HG03565 (cell line): ENCODE results near the gene LSS.
"Not testable (repeated sequence)": the region's sequence is repeated elsewhere in the genome, so short reads cannot be mapped to it uniquely, and the experiment has no call there.

ENCODE experiments used
- ATAC-seq: cut with Tn5 transposase; IDR thresholded peaks from one replicate; pipeline ENCODE4 v1.9.1; 2021; ENCODE audit warnings: mild to moderate bottlenecking, moderate library complexity; ENCODE audit not compliant: unreplicated experiment

Gene LSS

DNA sequence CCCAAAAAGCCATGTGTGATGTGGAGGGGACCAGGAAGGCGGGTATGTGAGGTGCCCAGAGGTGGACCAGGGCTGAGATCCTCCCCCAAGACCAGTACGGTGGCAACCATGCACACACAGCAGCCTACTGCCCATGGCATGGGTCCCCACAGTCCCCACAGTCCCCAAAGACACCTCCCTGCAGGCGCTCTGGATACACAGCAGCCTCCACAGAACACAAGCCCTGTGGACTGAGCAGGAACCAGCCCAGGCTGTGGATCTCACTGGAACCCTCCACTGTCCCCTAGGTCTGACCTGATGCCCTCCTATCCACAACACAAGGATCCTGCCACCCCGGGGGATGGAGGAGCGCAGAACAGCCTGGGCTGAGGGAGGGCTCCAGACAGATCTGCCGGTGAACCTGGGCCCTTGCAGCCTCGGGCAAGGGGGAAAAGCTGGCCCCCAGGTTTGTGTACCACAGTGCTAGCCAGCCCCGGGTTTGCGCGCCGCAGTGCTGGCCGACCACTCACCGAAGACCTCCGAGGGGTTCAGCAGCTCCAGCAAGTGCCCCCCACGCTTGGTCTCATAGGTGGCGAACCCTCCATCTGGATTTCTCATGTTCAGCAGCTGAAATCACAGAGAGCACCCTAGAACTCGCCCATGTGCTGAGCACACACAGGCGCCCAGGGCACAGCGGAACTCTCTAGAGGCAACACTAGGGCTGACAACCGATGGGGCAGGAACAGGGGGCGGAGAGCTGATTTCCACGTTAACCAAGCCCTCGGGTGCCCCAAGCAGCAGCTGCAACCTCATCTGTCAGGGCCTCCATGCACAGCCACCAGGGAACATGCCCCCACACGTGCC is 22.2 kb downstream of the LSS start:
- ATAC-seq, result no peak

DNA sequence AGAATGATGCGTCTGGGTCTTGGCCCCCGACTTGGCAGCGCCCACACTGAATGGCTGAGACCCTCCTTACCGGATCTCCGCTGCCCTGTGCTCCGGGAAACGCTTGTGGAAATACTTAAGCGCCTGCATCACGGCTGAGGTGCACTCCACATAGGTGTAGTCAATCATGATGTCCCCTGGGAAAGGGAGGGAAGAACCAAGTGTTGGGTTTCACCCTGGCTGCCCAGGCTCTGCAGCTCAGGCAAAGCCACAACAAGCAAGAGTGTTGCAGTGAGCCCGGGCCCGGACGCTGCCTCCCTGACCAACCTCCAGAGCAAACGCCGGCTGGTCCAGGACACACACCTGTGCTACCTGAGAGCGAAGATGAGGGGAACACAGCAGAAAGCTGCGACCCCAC is 22.8 kb downstream of the LSS start:
- no peak for ATAC-seq

DNA sequence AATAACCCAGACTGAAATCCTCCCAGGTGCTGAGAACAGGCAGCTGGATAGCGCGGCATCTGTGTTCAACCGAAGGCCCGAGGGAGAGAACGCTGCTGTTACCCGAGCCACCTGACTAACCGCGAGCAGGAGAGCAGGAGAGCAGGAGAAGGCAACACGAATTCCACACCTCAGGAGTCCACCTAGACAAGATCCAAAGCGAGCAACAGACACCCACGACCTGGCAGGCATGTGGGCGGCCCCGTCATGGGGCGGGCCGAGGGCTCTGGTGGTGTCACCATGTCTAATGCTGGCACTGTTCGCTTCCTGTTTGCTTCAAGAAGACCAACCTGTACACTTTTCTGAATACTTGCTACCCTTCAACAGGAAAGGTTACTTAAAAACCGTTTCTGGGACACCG is 23.4 kb downstream of the LSS start:
- no peak for ATAC-seq

- ATAC-seq, result no peak
These were observed 25.4 kb downstream of the LSS start for GRCh38 chr21:46203203-46203600.

- ATAC-seq, result no peak
These were observed 25.9 kb downstream of the LSS start for GRCh38 chr21:46202592-46203202.

DNA sequence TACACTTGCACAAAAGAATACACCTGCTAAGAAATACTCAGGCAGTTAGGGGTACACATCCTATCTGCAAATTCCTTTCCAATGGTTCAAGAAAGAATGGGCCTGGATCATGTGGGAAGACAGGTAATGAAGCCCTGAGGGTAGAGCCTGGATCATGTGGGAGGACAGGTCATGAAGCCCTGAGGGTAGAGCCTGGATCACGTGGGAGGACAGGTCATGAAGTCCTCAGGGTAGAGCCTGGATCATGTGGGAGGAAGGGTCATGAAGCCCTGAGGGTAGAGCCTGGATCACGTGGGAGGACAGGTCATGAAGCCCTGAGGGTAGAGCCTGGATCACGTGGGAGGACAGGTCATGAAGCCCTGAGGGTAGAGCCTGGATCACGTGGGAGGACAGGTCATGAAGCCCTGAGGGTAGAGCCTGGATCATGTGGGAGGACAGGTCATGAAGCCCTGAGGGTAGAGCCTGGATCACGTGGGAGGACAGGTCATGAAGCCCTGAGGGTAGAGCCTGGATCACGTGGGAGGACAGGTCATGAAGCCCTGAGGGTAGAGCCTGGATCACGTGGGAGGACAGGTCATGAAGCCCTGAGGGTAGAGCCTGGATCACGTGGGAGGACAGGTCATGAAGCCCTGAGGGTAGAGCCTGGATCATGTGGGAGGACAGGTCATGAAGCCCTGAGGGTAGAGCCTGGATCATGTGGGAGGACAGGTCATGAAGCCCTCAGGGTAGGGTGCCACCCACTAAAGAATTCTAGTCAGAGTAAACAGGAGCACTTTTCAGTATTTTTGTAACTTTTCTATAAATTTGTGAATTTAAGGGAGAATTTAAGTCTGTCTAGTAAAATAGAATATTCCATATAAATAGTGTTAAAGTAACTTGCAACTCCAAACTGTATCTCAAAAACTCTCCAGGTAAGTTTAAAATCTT is 27.4 kb downstream of the LSS start:
- not testable (repeated sequence) for ATAC-seq

DNA sequence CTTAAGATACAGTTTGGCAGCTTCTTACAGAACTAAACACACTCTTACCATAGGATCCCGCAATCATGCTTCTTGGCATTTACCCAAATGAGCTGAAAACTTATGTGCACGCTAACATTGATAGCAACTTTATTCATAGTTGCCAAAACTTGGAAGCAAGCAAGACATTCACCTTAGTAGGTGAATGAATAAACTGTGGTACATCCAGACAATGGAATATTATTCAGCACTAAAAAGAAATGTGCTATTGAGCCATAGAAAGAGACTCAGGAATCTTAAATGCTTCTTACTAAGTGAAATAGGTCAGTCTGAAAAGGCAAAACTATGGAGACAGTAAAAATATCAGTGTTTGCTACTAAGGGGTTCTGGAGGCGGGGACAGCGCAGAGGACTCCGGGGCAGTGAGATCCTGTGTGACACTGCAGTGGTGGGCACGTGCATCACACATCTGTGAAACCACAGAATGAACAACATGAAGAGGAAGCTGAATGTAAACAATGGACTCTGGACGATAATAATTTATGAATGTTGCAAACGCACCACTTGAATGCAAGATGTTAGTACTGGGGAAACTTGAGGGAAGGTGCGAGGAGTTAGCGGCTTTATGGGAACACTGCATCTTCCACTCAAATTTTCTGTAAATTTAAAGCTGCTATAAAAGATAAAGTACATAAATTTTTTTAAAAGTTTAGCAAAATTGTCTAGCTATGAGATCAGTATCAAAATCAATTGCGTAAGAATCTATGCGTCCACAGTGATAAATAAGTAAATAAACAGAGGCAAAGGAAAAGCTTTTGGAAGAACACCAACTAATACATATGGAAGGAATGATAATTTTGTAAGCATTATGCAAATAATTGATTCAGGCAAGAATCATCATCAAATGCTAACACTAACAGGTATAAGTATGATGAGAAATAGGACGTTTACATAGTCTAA is 28.9 kb downstream of the LSS start:
- ATAC-seq, result no peak

DNA sequence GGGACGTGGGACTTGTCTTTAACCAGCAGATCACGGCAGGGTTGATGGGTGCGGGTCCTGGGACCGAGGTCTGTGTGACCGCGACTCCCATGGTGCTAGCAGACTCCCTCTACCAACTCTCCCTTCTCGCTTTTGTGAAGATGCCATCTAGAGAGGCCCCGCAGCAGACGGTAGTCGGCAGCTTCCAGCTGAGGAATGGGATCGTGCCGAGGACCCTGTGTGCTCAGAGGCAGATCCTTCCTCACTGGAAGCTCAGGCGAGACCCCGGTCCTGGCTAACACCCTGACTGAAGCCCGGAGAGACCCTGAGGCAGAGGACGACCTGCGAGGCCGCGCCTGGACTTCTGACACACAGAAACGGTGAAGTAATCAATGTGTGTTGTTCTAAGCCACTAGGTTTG is 31.8 kb downstream of the LSS start:
- no peak for ATAC-seq

DNA sequence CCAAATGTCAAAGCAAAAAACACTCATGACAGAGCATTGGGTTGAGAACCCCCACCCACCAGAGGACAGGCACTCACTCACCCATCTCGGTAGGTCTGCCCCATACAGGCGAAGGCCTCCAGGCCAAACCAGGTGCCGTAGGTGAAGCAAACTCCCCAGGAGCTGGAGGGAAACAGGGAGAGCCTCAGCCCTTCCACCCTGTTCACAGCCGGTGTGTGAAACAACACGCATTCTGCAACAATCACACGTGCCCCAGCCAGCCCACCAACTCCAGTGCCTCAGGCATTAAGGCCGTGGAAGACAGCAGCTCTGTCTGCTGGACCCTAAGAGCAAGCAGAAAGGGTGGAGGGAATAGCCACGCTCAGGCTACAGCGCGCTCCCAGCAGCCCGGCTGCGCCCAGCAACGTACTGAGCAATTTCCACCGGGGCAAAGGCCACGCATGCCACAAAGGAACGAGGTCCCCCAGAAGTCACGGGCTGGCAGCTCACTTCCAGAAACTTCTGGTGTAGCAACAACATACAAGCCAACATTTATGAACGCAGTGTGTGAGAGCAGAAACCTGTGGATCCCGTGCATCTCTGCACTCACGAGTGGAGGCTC is 32.9 kb downstream of the LSS start:
- ATAC-seq, result no peak

GRCh38 chr21:46194374-46195334 is 33.9 kb downstream of the LSS start:
- no peak for ATAC-seq

DNA sequence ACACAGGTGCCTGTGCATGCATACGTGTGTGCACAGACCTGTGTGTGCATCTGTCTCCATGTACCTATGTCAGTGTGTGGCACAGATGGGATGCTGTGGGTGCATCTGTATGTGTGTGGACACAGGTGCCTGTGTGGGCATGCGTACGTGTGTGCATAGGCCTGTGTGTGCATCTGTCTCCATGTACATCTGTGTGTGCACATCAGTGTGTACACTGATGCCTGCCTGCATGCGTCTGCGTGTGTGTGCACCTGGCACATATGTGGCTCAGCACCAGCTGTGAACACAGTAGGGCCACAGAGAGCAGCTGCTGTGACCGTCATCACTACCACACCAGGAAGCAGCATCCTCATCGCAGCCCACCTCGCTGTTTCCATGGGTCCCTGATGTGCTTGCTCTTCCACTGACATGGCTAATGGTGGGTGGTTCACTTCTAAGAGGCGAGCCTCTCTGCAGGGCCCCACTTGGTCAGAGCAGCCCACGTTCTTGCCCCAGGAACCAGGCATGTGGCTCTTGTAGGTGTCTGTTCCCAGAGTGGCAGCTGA is 34.7 kb downstream of the LSS start:
- no peak for ATAC-seq

- ATAC-seq, result no peak
These were observed 36.6 kb downstream of the LSS start for GRCh38 chr21:46191686-46192575.

DNA sequence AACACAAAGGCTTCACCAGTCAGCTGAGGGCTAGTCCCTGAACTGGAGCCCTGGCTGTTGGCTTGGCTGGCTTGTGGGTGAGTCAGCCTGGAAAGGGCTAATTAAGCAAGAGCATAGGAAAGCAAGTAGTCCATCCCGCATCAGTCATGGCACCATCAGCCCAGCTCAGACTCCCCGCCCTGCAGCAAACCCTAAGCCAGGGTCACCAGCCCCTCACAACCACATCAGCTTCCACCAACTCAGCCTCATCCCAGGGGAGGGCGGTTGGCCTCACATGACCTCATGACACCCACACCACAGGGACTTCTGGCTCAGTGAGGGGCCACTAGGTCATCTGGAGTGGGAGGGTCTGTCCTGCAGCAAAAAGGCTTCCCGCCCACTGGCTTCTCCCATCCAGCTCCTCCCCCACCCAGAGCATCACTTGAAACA is 37.3 kb downstream of the LSS start:
- no peak for ATAC-seq

DNA sequence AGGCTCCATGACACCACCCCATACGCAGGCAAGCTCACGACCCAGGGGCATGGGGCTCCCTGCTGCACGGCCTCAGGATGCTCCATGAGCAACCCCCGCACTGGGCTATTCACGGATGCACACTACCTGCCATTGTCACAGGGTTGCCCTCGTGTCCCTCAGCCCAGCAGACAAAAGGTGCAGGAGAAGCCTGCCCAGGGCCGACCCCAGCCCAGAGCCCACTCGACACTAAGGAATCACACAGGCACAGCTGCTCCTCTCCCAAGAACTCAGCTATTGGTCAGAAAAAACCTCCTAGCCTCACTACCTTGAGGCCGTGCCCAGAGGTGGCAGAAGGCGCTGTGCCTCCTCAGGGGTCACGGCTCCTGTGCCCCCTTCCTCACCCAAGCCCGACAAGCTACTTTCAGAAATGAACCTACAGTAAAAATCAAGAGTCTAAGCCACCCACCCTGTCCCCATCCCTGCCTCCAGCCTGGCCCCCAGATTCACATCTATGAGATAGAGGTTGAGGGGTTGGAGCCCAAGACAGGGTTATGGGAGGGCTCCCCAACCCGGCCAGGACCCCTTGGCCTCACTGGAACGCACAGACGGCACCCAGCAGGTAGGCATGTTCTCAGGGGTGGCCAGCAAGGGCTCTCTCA is 38.0 kb downstream of the LSS start:
- no peak for ATAC-seq

GRCh38 chr21:46189959-46190490 is 38.5 kb downstream of the LSS start:
- ATAC-seq, result no peak

GRCh38 chr21:46189213-46189958 is 39.2 kb downstream of the LSS start:
- no peak for ATAC-seq
